B cell (primary cell): Measurements from ENCODE around the gene RMDN3. TPM values are rescaled to one million over a fixed set of nuclear protein-coding genes. Genes with fewer than 3 reads are reported as not detected.
A peak's percentile ranks its signal among the peaks of the same experiment; 100 is the strongest.

Experiments
- ATAC-seq: fragments of 200-7000 bp; cut with Tn5 transposase; one replicate; pipeline ENCODE4 v1.10.0; 2021; ENCODE audit warnings: low read depth, mild to moderate bottlenecking, moderate number of reproducible peaks, moderate library complexity
- CTCF ChIA-PET: fragments of 350-600 bp; sonication (Branson Sonifier 250); formaldehyde crosslinking; loops from one replicate; lab custom pipeline; 2021; ENCODE audit warnings: antibody characterized with exemption, inconsistent platforms; lab: Charles Lee
- POLR2A ChIA-PET: fragments of 350-600 bp; sonication (Branson Sonifier 250); formaldehyde crosslinking; loops from one replicate; lab custom pipeline; 2021; ENCODE audit warnings: antibody characterized with exemption; lab: Charles Lee
- DNase-seq: peaks from one replicate; pipeline ENCODE4 v3.0.0; 2013
- H2AFZ ChIP-seq: 2 replicates; pipeline ENCODE4 v1.6.1; 2012; ENCODE audit warnings: mild to moderate bottlenecking, low read depth, low read length; ENCODE audit not compliant: insufficient read depth, poor library complexity, severe bottlenecking
- H3K27ac ChIP-seq, 2 donors: 1 replicate in 1 of 2; 2 replicates in 1 of 2; pipeline ENCODE4 v1.5.1; 2012 to 2013; ENCODE audit warnings: low read length in 2 of 2, mild to moderate bottlenecking in 2 of 2, moderate library complexity in 1 of 2
- H3K27me3 ChIP-seq, 4 experiments: fragments of 200-600 bp in 1 of 4; sonication (generic) in 1 of 4; replicated peaks in 1 of 4; 1 replicate in 2 of 4; 2 replicates in 2 of 4; pipeline versions ENCODE4 v1.6.1 to v1.7.0; 2013 to 2016; ENCODE audit warnings: low read length in 3 of 4, mild to moderate bottlenecking in 2 of 4, mixed read lengths in 1 of 4, moderate library complexity in 1 of 4; ENCODE audit not compliant: insufficient read depth in 4 of 4, control insufficient read depth in 3 of 4; ENCODE audit errors: control extremely low read depth in 1 of 4
- H3K36me3 ChIP-seq, 2 experiments: replicated peaks in 1 of 2; 1 replicate in 1 of 2; 2 replicates in 1 of 2; pipeline versions ENCODE4 v1.6.1 to v1.7.1; 2013; ENCODE audit warnings: low read length in 1 of 2; ENCODE audit not compliant: insufficient read depth in 2 of 2, control insufficient read depth in 1 of 2; ENCODE audit errors: control extremely low read depth in 1 of 2, extremely low read depth in 1 of 2
- H3K4me1 ChIP-seq, 2 donors: fragments of 200-600 bp in 1 of 2; sonication (generic) in 1 of 2; 1 replicate in 1 of 2; 2 replicates in 1 of 2; pipeline versions ENCODE4 v1.5.1 to v1.6.1; 2013 to 2017; ENCODE audit warnings: low read length in 2 of 2; ENCODE audit not compliant: control insufficient read depth in 2 of 2, insufficient read depth in 2 of 2
- H3K4me2 ChIP-seq: replicated peaks from 2 replicates; pipeline ENCODE3; 2012; ENCODE audit warnings: mild to moderate bottlenecking, low read depth, low read length; ENCODE audit not compliant: poor library complexity, severe bottlenecking
- H3K4me3 ChIP-seq, 5 experiments: fragments of 200-600 bp in 1 of 5; sonication (generic) in 1 of 5; 1 replicate in 3 of 5; 2 replicates in 2 of 5; pipeline versions ENCODE4 v1.5.1 to v1.7.0; 2011 to 2016; ENCODE audit warnings: low read length in 4 of 5, mild to moderate bottlenecking in 4 of 5, low read depth in 2 of 5, control low read depth in 1 of 5, moderate library complexity in 1 of 5; ENCODE audit not compliant: insufficient read depth in 1 of 5; ENCODE audit errors: control extremely low read depth in 1 of 5, extremely low read depth in 1 of 5
- H3K79me2 ChIP-seq: fragments of 200-600 bp; sonication (generic); one replicate; pipeline ENCODE4 v1.6.0; 2016; ENCODE audit warnings: low read length; ENCODE audit not compliant: control insufficient read depth, insufficient read depth
- H3K9ac ChIP-seq: fragments of 200-600 bp; sonication (generic); 2 replicates; pipeline ENCODE4 v1.6.1; 2017; ENCODE audit warnings: mild to moderate bottlenecking, low read length, moderate library complexity
- H3K9me3 ChIP-seq, 3 donors: one replicate each; pipeline versions ENCODE4 v1.6.1 to v1.7.1; 2013; ENCODE audit warnings: low read length in 2 of 3; ENCODE audit not compliant: control insufficient read depth in 2 of 3, insufficient read depth in 1 of 3; ENCODE audit errors: control extremely low read depth in 1 of 3
- H4K20me1 ChIP-seq: 2 replicates; pipeline ENCODE4 v1.6.0; 2012; ENCODE audit warnings: mild to moderate bottlenecking, low read length; ENCODE audit not compliant: insufficient read depth, control insufficient read depth, poor library complexity, severe bottlenecking
- H3K27ac Mint-ChIP-seq: one replicate; pipeline ENCODE4 v1.8.0; 2021; ENCODE audit warnings: mixed read lengths
- H3K27me3 Mint-ChIP-seq: one replicate; pipeline ENCODE4 v1.8.0; 2021; ENCODE audit warnings: mixed read lengths
- H3K4me1 Mint-ChIP-seq: one replicate; pipeline ENCODE4 v1.8.0; 2021; ENCODE audit warnings: mixed read lengths
- H3K4me3 Mint-ChIP-seq: one replicate; pipeline ENCODE4 v1.8.0; 2021; ENCODE audit warnings: mixed read lengths
- H3K9me3 Mint-ChIP-seq: one replicate; pipeline ENCODE4 v1.8.0; 2022; ENCODE audit warnings: mixed read lengths; ENCODE audit not compliant: insufficient read depth
- EZH2 ChIP-seq: IDR thresholded peaks from 2 replicates; pipeline ENCODE4 v1.6.1; 2012; ENCODE audit warnings: borderline replicate concordance, low read depth, mild to moderate bottlenecking, moderate library complexity, low read length; ENCODE audit not compliant: insufficient read depth, poor library complexity, severe bottlenecking
- WGBS: methylation state at CpG from one replicate; pipeline ENCODE4 v1.1.5; 2013; ENCODE audit warnings: missing lambda C conversion rate; ENCODE audit not compliant: insufficient coverage; 5-methylcytosine and 5-hydroxymethylcytosine counted together
- intact Hi-C: fragments of 100-400 bp; cut with micrococcal nuclease; formaldehyde crosslinking; loops from one replicate; pipeline ENCODE4 v1.10.0; 2022
- polyA plus RNA-seq: library from polyadenylated mRNA; depleted of rRNA; stranded (reverse); fragments of >200 nt; gene quantifications from 2 replicates; pipeline ENCODE4 v1.2.3, GENCODE V29; 2012
- total RNA-seq, 2 donors: library from RNA; stranded (reverse); fragments of 120-200 nt in 1 of 2; gene quantifications; 1 replicate in 1 of 2; 2 replicates in 1 of 2; pipeline versions ENCODE4 v1.2.3 to v1.2.4, GENCODE V29; 2013 to 2022
- TF ChIP-seq, protein P1 (sequence below): fragments of 200-600 bp; IDR thresholded peaks from one replicate; pipeline ENCODE4 v1.8.0; 2022; ENCODE audit warnings: antibody characterized with exemption, mild to moderate bottlenecking

Gene RMDN3
- total and polyA plus RNA-seq, 2 donors (not counting 1 experiment from before 2014, with no cell fraction given): 12.4 to 22.1 TPM

DNA sequence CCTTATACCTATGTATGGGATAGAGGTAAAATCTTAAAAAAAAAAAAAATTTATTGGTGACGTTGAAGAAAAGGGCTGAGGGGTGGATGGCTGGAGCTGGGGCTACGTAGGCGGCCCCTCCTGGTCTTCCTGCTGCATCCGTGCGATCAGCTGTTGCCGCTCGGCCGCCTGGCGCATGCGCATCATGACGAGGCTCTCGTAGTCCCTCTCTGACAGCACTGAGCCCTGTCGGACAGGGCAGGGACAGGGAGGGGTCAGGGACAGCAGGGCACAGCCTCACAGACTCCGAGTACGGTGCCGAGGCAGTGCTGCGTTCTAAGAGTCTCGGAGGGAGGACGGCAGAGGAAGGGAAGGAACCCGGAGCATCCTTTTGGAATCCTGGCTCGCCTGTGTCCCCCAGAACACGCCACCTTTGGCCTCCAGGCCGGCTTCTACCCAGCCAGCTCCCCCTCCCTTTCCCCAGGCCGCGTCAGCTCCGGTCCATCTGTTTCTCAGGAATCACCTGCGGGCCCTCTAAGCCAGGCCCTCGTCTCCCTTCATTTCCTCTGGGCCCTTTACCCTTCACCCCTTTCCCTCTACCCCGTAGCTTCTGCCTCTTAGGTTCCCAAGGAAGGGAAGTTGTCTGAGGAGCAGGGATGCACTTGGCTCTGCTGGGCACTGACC, 12.9 kb upstream of the RMDN3 start:
- Mint-ChIP-seq H3K9me3 (no peaks in the 10 kb centered on the region), H3K27ac (peak overlapping the region; percentile 95), H3K27me3 (no peaks in the 10 kb centered on the region), H3K4me3 (no peak overlapping the region), H3K4me1 (peaks cover 59% of the 10 kb centered on the region)
- WGBS: 96% methylated on average over 26 of the region's 29 CpGs
- Histone ChIP-seq H4K20me1 (no peaks in the 10 kb centered on the region), H3K27me3 (no peaks in the 10 kb centered on the region), H3K79me2 (no peaks in the 10 kb centered on the region), H3K9me3 (no peaks in the 10 kb centered on the region), H2AFZ (no peak overlapping the region), H3K4me1 (peaks cover 50 to 68% of the 10 kb centered on the region in 2 donors), H3K4me3 (no peak overlapping the region), H3K9ac (no peak overlapping the region), H3K36me3 (peaks cover 0 to 14% of the 10 kb centered on the region in 2 experiments), H3K27ac (peak overlapping the region in 1 of 2 donors; percentile 78), H3K4me2 (peak overlapping the region; percentile 80)
- CTCF ChIA-PET: interaction anchor here (1.0 to 9.6 kb wide), 4 partner anchors 16 to 248 kb away, joined by 3 to 99 read pairs (median 11); no protein-coding TSS in a partner anchor
- DNase-seq: no peak
- POLR2A ChIA-PET: interaction anchor here (3.1 kb wide), 1 partner anchor 73 kb away, joined by 14 read pairs; the partner anchor contains the start of gene RAD51
- no peak for ATAC-seq
- intact Hi-C loops: no loop called here
- no peak for TF ChIP-seq EZH2
- TF ChIP-seq, protein P1, sequence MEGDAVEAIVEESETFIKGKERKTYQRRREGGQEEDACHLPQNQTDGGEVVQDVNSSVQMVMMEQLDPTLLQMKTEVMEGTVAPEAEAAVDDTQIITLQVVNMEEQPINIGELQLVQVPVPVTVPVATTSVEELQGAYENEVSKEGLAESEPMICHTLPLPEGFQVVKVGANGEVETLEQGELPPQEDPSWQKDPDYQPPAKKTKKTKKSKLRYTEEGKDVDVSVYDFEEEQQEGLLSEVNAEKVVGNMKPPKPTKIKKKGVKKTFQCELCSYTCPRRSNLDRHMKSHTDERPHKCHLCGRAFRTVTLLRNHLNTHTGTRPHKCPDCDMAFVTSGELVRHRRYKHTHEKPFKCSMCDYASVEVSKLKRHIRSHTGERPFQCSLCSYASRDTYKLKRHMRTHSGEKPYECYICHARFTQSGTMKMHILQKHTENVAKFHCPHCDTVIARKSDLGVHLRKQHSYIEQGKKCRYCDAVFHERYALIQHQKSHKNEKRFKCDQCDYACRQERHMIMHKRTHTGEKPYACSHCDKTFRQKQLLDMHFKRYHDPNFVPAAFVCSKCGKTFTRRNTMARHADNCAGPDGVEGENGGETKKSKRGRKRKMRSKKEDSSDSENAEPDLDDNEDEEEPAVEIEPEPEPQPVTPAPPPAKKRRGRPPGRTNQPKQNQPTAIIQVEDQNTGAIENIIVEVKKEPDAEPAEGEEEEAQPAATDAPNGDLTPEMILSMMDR: no peak
